ENCODE measurements around the gene CEP162.

GRCh38 chr6:84078335-84078734 is 149.1 kb downstream of the CEP162 start:
- TF ChIP-seq, protein P1, sequence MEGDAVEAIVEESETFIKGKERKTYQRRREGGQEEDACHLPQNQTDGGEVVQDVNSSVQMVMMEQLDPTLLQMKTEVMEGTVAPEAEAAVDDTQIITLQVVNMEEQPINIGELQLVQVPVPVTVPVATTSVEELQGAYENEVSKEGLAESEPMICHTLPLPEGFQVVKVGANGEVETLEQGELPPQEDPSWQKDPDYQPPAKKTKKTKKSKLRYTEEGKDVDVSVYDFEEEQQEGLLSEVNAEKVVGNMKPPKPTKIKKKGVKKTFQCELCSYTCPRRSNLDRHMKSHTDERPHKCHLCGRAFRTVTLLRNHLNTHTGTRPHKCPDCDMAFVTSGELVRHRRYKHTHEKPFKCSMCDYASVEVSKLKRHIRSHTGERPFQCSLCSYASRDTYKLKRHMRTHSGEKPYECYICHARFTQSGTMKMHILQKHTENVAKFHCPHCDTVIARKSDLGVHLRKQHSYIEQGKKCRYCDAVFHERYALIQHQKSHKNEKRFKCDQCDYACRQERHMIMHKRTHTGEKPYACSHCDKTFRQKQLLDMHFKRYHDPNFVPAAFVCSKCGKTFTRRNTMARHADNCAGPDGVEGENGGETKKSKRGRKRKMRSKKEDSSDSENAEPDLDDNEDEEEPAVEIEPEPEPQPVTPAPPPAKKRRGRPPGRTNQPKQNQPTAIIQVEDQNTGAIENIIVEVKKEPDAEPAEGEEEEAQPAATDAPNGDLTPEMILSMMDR (IDR thresholded peaks at IDR 0.05), result no peak
- no peak for TF ChIP-seq EZH2 (IDR thresholded peaks at IDR 0.05; ENCODE audit: borderline replicate concordance, insufficient read depth, low read depth, low read length, poor library complexity, severe bottlenecking)
